Fibroblast of villous mesenchyme (primary cell): ENCODE measurements around the gene AFF1. TPM values are rescaled to one million over a fixed set of nuclear protein-coding genes. Genes with fewer than 3 reads are reported as not detected.

Experiments
- DNase-seq: peaks from one replicate; pipeline ENCODE4 v3.0.0-alpha.2; 2010; ENCODE audit warnings: low read depth
- H3K4me3 ChIP-seq: 2 replicates; pipeline ENCODE4 v1.5.1; 2011; ENCODE audit warnings: low read depth, mild to moderate bottlenecking, low read length
- CTCF ChIP-seq: IDR thresholded peaks from 2 replicates; pipeline ENCODE4 v1.5.1; 2012; ENCODE audit warnings: low read depth, mild to moderate bottlenecking, low read length; ENCODE audit not compliant: insufficient read depth
- total RNA-seq: library from RNA; depleted of rRNA; stranded (reverse); fragments of >200 nt; gene quantifications from 2 replicates; pipeline ENCODE4 v1.2.3, GENCODE V29; 2012

The AFF1 gene
- total RNA-seq, 1 donor: 34.1 TPM

GRCh38 chr4:87073199-87074120, 138.6 kb downstream of the AFF1 start:
- no peak overlapping the region for H3K4me3 ChIP-seq
- no peak for DNase-seq
- no peak for TF ChIP-seq CTCF

- no peak overlapping the region for H3K4me3 ChIP-seq
- no peak for DNase-seq
- TF ChIP-seq CTCF: no peak
Observed at GRCh38 chr4:87074121-87074488, 139.3 kb downstream of the AFF1 start.

GRCh38 chr4:87075876-87076275, 141.1 kb downstream of the AFF1 start:
- no peak for DNase-seq
- TF ChIP-seq CTCF: no peak
- no peak overlapping the region for H3K4me3 ChIP-seq

GRCh38 chr4:87076690-87077358, 142.0 kb downstream of the AFF1 start:
- no peak for TF ChIP-seq CTCF
- DNase-seq: no peak
- H3K4me3 ChIP-seq: no peak overlapping the region

- DNase-seq: no peak
- no peak for TF ChIP-seq CTCF
- no peak overlapping the region for H3K4me3 ChIP-seq
Observed at GRCh38 chr4:87077914-87078585, 143.2 kb downstream of the AFF1 start.

GRCh38 chr4:87078987-87079486, 144.2 kb downstream of the AFF1 start:
- no peak for TF ChIP-seq CTCF
- no peak overlapping the region for H3K4me3 ChIP-seq
- DNase-seq: peak; percentile 80
